ENCODE data around the gene XRCC3. TPM values are rescaled to one million over a fixed set of nuclear protein-coding genes. Genes with fewer than 3 reads are reported as not detected.
A peak's percentile ranks its signal among the peaks of the same experiment; 100 is the strongest.
"Not testable (repeated sequence)": the region's sequence is repeated elsewhere in the genome, so short reads cannot be mapped to it uniquely, and the experiment has no call there.

Gene XRCC3
- total RNA-seq, 4 donors from 2014 or later: 2.7 to 8.2 (median 4.0) TPM

DNA sequence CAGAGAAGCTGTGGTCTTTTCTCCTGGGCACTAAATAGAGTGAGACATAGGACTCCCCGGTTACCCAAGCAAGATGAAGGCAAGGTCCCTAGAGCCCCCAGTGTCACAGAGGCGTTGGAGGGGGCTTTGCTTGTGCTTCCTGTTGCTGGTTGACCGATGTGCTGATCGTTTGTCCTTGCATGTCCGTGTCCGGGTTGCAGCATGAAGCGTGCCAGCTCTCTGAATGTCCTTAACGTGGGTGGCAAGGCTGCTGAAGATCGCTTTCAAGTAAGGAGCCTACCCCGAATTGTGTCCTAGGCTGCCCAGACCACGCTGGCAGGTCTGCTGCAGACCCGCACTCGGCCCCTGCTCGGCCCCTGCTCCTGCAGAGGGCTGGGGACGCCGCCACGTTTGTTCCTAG is 23.1 kb downstream of the XRCC3 start:
- TF ChIP-seq, protein P1, sequence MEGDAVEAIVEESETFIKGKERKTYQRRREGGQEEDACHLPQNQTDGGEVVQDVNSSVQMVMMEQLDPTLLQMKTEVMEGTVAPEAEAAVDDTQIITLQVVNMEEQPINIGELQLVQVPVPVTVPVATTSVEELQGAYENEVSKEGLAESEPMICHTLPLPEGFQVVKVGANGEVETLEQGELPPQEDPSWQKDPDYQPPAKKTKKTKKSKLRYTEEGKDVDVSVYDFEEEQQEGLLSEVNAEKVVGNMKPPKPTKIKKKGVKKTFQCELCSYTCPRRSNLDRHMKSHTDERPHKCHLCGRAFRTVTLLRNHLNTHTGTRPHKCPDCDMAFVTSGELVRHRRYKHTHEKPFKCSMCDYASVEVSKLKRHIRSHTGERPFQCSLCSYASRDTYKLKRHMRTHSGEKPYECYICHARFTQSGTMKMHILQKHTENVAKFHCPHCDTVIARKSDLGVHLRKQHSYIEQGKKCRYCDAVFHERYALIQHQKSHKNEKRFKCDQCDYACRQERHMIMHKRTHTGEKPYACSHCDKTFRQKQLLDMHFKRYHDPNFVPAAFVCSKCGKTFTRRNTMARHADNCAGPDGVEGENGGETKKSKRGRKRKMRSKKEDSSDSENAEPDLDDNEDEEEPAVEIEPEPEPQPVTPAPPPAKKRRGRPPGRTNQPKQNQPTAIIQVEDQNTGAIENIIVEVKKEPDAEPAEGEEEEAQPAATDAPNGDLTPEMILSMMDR (IDR thresholded peaks at IDR 0.05): no peak
- ATAC-seq (ENCODE audit: low FRiP score) (no peak), DNase-seq (ENCODE audit: low spot score) (no peak)

DNA sequence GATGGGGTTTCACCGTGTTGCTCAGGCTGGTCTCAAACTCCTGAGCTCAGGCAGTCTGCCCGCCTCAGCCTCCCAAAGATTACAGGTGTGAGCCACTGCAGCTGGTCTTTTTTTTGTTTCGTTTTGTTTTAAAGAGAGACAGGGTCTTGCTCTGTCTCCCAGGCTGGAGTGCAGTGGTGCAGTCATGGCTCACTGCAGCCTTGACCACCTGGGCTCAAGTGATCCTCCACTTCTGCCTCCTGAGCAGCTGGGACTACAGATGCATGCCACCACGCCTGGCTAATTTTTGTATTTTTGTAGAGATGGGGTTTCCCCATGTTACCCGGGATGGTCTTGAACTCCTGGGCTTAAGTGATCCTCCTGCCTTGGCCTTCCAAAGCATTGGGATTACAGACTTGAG is 23.6 kb downstream of the XRCC3 start:
- not testable (repeated sequence) for DNase-seq (ENCODE audit: low spot score); ATAC-seq (ENCODE audit: low FRiP score)

DNA sequence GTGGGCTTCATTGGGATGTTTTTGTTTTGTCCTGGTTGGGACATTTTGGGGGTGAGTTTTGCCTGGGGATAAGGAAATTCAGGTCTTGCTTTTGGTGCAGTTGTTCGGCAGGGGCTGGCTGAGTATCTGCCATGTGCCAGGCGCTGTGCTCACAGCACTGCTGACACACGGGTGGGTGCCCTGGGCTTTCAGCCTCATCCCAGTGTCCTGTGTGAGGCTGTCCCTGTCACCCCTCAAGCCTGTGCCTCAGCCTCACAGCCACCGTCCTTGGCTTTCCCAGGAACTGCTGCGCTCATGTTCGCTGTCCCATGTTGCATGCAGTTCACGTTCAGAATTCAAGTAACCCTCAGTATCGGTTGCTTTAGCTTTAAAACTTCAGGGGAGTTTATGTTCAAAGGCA is 24.9 kb downstream of the XRCC3 start:
- TF ChIP-seq, protein P1 (IDR thresholded peaks at IDR 0.05): no peak
- ATAC-seq (ENCODE audit: low FRiP score) (no peak), DNase-seq (ENCODE audit: low spot score) (no peak)

DNA sequence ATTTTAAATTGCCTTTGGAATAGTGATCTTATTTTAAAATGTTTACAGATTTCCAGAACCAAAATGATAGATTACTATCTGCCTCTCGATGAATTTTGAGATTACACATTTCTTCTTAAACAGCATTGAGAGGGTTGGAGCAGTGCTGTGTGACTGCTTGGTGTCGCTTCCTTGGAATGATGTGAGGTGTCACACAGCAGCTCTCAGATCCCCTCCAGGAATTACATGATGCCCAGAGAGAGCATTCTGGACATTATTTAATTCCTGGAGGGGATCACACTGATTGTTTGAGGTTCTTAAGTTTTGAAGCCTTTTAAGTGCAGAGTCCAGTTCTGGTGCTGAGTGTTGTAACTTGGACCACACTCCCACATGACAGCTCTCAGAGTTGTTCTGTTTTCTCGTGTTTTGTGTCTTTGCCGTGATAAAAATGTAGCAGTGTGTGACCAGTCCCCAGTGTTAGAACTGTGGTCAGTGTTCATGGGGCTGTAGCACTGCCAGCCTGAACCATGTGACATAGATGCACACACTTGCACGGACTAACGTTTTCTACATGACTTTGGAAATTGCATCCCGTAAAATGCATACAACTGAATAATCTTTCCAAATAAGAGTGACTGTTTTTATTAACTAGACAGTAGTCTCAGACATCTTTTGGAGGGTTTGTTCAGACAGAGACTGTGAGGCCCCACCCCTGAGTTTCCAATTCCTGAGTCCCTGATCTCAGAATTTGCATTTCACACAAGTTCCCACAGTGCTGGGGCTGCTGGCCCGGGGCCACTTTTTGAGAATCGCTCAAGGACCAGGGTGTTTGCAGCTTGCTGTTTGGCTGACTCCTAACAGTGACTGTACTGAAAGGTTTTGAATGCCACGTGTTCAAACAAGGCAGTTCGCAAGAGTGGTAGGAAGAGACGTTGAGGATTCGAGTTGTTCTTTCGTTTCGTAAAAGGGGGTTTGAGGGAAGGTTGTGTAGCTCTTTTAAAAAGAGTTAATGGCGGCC is 26.0 kb downstream of the XRCC3 start:
- TF ChIP-seq, protein P1 (IDR thresholded peaks at IDR 0.05): no peak
- no peak for ATAC-seq (ENCODE audit: low FRiP score)
- no peak for DNase-seq (ENCODE audit: low spot score)

DNA sequence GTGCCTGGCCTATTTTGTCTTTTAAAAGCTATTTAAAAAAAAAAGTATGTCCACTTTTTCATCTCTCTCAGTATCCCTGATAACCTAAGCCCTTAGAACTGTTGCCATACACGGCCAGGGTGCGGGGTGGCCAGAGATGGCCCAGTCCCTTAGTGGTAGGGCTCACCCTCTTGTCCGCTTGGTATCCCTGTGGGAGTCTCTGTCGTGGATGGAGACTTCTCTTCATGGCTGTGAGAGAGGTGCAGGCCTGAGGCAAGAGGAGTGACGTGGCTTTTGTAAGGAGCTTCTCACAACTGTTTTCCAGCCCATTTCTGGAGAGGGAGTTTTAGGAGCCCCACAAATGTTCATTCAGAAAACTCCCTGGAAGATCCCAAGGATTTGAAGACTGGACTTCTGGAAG is 26.8 kb downstream of the XRCC3 start:
- DNase-seq (ENCODE audit: low spot score) (no peak), ATAC-seq (ENCODE audit: low FRiP score) (no peak)
- TF ChIP-seq, protein P1 (IDR thresholded peaks at IDR 0.05): no peak

DNA sequence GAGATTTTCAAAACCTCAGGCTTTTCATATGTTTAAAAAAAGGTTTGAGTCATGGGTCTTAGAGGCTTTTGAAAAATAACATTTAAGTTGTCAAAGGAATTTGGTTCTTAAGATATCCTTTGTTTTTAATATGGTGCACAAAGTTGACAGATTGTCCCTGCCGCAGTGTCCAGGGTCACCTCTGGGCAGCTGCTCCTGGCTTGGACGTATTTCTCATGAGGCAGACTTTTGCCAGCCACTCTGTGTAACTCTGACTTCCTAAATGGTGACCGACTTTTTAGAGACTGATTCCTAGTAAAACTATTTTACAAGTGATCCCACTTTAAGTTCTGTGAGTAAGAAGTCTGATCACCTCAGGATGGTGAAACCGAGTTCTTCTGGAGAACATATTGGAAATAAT is 27.5 kb downstream of the XRCC3 start:
- ATAC-seq (ENCODE audit: low FRiP score) (no peak), DNase-seq (ENCODE audit: low spot score) (no peak)
- TF ChIP-seq, protein P1 (IDR thresholded peaks at IDR 0.05): no peak

DNA sequence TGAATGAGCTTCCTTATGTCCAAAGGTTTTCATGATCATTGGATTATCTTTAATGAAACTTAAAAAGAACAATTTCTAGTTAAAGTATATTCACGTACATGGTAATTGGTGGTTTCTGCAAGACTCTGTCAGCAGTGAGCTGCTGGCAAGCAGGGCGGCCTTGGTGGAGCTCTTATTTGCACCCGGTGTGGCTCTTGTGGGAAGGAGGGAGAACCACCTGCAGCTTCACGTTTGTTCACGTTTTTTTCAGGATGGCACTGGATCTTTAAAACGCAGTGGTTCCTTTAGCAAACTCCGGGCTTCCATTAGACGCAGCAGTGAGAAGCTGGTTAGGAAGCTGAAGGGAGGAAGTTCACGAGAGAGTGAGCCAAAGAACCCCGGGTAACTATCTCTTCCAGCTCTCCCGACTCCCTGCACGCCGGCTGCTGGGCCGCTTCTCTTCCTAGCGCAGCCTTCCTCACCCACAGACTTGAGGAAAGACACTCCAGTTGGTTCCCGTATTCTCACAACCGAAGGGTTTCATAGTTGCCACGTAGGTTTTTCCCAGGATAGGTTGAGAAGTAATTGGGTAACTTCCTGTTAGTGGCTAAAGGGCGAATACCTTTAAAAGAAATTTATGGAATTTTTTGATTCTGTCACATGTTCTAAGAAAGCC is 28.3 kb downstream of the XRCC3 start:
- ATAC-seq (ENCODE audit: low FRiP score) (peak; percentile 58), DNase-seq (ENCODE audit: low spot score) (no peak)
- TF ChIP-seq, protein P1 (IDR thresholded peaks at IDR 0.05): no peak

Measured in omental fat pad (tissue), 4 donors.